ENCODE data around the gene KRT13.

GRCh38 chr17:41523787-41524186 lies 18.4 kb upstream of the KRT13 start:
- TF ChIP-seq CTCF (IDR thresholded peaks at IDR 0.05; ENCODE audit: low read length) (no peak), EZH2 (IDR thresholded peaks at IDR 0.05; ENCODE audit: borderline replicate concordance, low read length) (no peak)

Data from OCI-LY1 (cell line).